ENCODE results near the gene MEOX1. TPM values are rescaled to one million over a fixed set of nuclear protein-coding genes. Genes with fewer than 3 reads are reported as not detected.

The MEOX1 gene
- total and polyA plus RNA-seq, 2 of the 13 experiments (the other 11 are each of a cell fraction or from before 2014, with no cell fraction given): not detected

DNA sequence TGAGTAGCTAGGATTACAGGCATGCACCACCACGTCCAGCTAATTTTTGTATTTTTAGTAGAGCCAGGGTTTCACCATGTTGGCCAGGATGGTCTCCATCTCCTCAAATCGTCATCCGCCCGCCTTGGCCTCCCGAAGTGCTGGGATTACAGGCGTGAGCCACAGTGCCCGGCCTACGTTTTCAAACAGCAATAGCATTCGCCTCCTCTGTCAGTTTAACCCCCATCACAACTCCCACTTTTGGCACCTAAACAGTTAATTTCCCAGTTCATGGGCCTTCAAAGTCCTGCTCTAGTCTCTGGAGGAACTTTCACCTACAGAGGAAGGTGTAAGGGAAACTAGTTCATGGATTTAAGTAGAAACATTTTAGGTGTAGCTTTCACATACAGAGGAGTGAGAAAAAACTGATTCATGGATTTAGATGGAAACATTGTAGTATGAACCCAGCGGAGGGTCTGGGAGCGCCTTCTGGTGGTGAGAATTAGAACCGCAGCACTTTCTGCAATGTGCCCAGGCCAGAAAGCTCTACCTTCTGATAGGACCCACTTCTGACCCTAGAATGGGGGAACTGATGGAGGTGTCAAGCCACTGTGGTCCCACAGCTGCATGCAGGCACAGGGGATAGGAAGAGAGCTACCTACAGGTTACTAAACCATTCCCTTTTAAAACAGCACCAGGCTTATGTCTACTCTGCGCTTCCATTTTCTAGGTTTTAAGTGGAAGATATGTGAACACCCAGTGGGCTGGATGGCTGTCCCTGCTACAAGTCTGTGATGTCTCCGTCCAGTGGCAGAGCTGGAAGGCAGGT lies 12.0 kb upstream of the MEOX1 start (continued):
- TF ChIP-seq, protein P1, sequence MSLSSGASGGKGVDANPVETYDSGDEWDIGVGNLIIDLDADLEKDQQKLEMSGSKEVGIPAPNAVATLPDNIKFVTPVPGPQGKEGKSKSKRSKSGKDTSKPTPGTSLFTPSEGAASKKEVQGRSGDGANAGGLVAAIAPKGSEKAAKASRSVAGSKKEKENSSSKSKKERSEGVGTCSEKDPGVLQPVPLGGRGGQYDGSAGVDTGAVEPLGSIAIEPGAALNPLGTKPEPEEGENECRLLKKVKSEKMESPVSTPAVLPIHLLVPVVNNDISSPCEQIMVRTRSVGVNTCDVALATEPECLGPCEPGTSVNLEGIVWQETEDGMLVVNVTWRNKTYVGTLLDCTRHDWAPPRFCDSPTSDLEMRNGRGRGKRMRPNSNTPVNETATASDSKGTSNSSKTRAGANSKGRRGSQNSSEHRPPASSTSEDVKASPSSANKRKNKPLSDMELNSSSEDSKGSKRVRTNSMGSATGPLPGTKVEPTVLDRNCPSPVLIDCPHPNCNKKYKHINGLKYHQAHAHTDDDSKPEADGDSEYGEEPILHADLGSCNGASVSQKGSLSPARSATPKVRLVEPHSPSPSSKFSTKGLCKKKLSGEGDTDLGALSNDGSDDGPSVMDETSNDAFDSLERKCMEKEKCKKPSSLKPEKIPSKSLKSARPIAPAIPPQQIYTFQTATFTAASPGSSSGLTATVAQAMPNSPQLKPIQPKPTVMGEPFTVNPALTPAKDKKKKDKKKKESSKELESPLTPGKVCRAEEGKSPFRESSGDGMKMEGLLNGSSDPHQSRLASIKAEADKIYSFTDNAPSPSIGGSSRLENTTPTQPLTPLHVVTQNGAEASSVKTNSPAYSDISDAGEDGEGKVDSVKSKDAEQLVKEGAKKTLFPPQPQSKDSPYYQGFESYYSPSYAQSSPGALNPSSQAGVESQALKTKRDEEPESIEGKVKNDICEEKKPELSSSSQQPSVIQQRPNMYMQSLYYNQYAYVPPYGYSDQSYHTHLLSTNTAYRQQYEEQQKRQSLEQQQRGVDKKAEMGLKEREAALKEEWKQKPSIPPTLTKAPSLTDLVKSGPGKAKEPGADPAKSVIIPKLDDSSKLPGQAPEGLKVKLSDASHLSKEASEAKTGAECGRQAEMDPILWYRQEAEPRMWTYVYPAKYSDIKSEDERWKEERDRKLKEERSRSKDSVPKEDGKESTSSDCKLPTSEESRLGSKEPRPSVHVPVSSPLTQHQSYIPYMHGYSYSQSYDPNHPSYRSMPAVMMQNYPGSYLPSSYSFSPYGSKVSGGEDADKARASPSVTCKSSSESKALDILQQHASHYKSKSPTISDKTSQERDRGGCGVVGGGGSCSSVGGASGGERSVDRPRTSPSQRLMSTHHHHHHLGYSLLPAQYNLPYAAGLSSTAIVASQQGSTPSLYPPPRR (CRISPR knock-in tag; IDR thresholded peaks at IDR 0.05; ENCODE audit: borderline replicate concordance): no peak
- no peak for TF ChIP-seq ZNF160 (CRISPR knock-in tag; IDR thresholded peaks at IDR 0.05)
- 0 out of 2 replicates have a peak, but pooled peaks have one; percentile 24 for TF ChIP-seq HIVEP1 (CRISPR knock-in tag; IDR thresholded peaks at IDR 0.05)
- TF ChIP-seq, protein P2, sequence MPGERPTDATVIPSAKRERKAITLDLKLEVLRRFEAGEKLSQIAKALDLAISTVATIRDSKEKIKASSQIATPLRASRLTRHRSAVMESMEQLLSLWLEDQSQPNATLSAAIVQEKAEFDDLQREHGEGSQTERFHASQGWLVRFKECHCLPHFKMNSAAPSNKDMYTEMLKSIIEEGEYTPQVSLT (CRISPR knock-in tag; IDR thresholded peaks at IDR 0.05; ENCODE audit: borderline replicate concordance, low read depth): no peak
- no peak for TF ChIP-seq HOXD1 (CRISPR knock-in tag; IDR thresholded peaks at IDR 0.05)
- TF ChIP-seq ZNF263 (CRISPR knock-in tag; IDR thresholded peaks at IDR 0.05): no peak
- no peak for TF ChIP-seq HNRNPLL (IDR thresholded peaks at IDR 0.05; ENCODE audit: low read depth, low read length, poor library complexity, severe bottlenecking)
- no peak for TF ChIP-seq ZNF672 (CRISPR knock-in tag; IDR thresholded peaks at IDR 0.05)
- no peak for TF ChIP-seq SP2 (CRISPR knock-in tag; IDR thresholded peaks at IDR 0.05)
- TF ChIP-seq, protein P3, sequence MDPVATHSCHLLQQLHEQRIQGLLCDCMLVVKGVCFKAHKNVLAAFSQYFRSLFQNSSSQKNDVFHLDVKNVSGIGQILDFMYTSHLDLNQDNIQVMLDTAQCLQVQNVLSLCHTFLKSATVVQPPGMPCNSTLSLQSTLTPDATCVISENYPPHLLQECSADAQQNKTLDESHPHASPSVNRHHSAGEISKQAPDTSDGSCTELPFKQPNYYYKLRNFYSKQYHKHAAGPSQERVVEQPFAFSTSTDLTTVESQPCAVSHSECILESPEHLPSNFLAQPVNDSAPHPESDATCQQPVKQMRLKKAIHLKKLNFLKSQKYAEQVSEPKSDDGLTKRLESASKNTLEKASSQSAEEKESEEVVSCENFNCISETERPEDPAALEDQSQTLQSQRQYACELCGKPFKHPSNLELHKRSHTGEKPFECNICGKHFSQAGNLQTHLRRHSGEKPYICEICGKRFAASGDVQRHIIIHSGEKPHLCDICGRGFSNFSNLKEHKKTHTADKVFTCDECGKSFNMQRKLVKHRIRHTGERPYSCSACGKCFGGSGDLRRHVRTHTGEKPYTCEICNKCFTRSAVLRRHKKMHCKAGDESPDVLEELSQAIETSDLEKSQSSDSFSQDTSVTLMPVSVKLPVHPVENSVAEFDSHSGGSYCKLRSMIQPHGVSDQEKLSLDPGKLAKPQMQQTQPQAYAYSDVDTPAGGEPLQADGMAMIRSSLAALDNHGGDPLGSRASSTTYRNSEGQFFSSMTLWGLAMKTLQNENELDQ (CRISPR knock-in tag; IDR thresholded peaks at IDR 0.05; ENCODE audit: borderline replicate concordance): no peak
- TF ChIP-seq, protein P4, sequence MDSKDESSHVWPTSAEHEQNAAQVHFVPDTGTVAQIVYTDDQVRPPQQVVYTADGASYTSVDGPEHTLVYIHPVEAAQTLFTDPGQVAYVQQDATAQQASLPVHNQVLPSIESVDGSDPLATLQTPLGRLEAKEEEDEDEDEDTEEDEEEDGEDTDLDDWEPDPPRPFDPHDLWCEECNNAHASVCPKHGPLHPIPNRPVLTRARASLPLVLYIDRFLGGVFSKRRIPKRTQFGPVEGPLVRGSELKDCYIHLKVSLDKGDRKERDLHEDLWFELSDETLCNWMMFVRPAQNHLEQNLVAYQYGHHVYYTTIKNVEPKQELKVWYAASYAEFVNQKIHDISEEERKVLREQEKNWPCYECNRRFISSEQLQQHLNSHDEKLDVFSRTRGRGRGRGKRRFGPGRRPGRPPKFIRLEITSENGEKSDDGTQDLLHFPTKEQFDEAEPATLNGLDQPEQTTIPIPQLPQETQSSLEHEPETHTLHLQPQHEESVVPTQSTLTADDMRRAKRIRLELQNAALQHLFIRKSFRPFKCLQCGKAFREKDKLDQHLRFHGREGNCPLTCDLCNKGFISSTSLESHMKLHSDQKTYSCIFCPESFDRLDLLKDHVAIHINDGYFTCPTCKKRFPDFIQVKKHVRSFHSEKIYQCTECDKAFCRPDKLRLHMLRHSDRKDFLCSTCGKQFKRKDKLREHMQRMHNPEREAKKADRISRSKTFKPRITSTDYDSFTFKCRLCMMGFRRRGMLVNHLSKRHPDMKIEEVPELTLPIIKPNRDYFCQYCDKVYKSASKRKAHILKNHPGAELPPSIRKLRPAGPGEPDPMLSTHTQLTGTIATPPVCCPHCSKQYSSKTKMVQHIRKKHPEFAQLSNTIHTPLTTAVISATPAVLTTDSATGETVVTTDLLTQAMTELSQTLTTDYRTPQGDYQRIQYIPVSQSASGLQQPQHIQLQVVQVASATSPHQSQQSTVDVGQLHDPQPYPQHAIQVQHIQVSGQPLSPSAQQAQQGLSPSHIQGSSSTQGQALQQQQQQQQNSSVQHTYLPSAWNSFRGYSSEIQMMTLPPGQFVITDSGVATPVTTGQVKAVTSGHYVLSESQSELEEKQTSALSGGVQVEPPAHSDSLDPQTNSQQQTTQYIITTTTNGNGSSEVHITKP (CRISPR knock-in tag; IDR thresholded peaks at IDR 0.05; ENCODE audit: low read depth): no peak
- 0 out of 2 replicates have a peak, but pooled peaks have one; percentile 40 for TF ChIP-seq HOXA5 (CRISPR knock-in tag; IDR thresholded peaks at IDR 0.05)
- TF ChIP-seq POGZ (CRISPR knock-in tag; IDR thresholded peaks at IDR 0.05): no peak
- TF ChIP-seq ZNF644 (CRISPR knock-in tag; IDR thresholded peaks at IDR 0.05; ENCODE audit: low read depth): no peak
- TF ChIP-seq ZNF253 (CRISPR knock-in tag; IDR thresholded peaks at IDR 0.05; ENCODE audit: borderline replicate concordance): no peak
